HepG2 (cell line): ENCODE data around the gene ERCC4. TPM values are rescaled to one million over a fixed set of nuclear protein-coding genes. Genes with fewer than 3 reads are reported as not detected.

Source experiments
- ATAC-seq: fragments of 200-7000 bp; cut with Tn5 transposase; 3 replicates; pipeline ENCODE4 v1.9.1; 2020; ENCODE audit warnings: mild to moderate bottlenecking, moderate library complexity
- BruUV-seq: library from RNA; stranded (reverse); fragments of 400-500 nt; replicated peaks from 2 replicates; lab custom pipeline; 2021; lab: Mats Ljungman, UMichigan
- CTCF ChIA-PET: fragments of 300-600 bp; formaldehyde crosslinking; extraction: SDS; loops from one replicate; lab custom pipeline; 2021; ENCODE audit warnings: low total read pairs, inconsistent platforms, low intra/inter-chr PET ratio; lab: Yijun Ruan, JAX
- POLR2A ChIA-PET: fragments of 350-600 bp; sonication (Branson Sonifier 250); formaldehyde crosslinking; loops from one replicate; lab custom pipeline; 2020; ENCODE audit warnings: antibody characterized with exemption, inconsistent platforms; lab: Yijun Ruan, JAX
- DNase-seq: peaks from one replicate; pipeline ENCODE4 v3.0.0-alpha.2; 2015; ENCODE audit warnings: low spot score
- FAIRE-seq: peaks from 3 replicates; lab custom pipeline; 2011; peaks lifted over from hg19 to GRCh38; lab: Jason Lieb, UNC
- H2AFZ ChIP-seq: one replicate; pipeline ENCODE4 v1.6.1; 2011; ENCODE audit warnings: low read length, inconsistent platforms
- H3K27ac ChIP-seq: fragments of 300-600 bp; 3 replicates; pipeline ENCODE4 v1.8.0; 2011; ENCODE audit warnings: mixed run types, mild to moderate bottlenecking, mixed read lengths, low read length, inconsistent platforms; ENCODE audit not compliant: insufficient read depth; ENCODE audit errors: extremely low read length
- H3K27me3 ChIP-seq, 2 experiments: fragments of 200-600 bp in 1 of 2; 2 replicates in 1 of 2; 3 replicates in 1 of 2; pipeline versions ENCODE4 v1.6.0 to v1.8.0; 2011; ENCODE audit warnings: low read length in 2 of 2, mild to moderate bottlenecking in 2 of 2, moderate library complexity in 2 of 2, inconsistent platforms in 1 of 2; ENCODE audit not compliant: insufficient read depth in 2 of 2, control insufficient read depth in 1 of 2
- H3K36me3 ChIP-seq, 2 experiments: fragments of 200-600 bp in 1 of 2; replicated peaks in 1 of 2; 2 replicates in 1 of 2; 3 replicates in 1 of 2; pipeline versions ENCODE4 v1.5.1 to v1.8.0; 2011; ENCODE audit warnings: low read length in 2 of 2, inconsistent platforms in 1 of 2; ENCODE audit not compliant: insufficient read depth in 2 of 2, control insufficient read depth in 1 of 2
- H3K4me1 ChIP-seq: 2 replicates; pipeline ENCODE4 v1.5.1; 2012; ENCODE audit warnings: low read length, inconsistent platforms; ENCODE audit not compliant: insufficient read depth
- H3K4me2 ChIP-seq: 2 replicates; pipeline ENCODE4 v1.6.0; 2011; ENCODE audit warnings: low read depth, low read length, inconsistent platforms
- H3K4me3 ChIP-seq, 3 experiments: fragments of 200-600 bp in 1 of 3; sonication (generic), shearing (Covaris generic) in 1 of 3; replicated peaks in 1 of 3; 2 replicates each; pipeline ENCODE4 v1.5.1; 2011 to 2016; ENCODE audit warnings: low read length in 3 of 3, inconsistent platforms in 2 of 3, low read depth in 2 of 3, mild to moderate bottlenecking in 2 of 3, control low read depth in 1 of 3, mixed read lengths in 1 of 3; ENCODE audit not compliant: insufficient read depth in 1 of 3
- H3K79me2 ChIP-seq: one replicate; pipeline ENCODE4 v1.6.1; 2011; ENCODE audit warnings: low read length, inconsistent platforms; ENCODE audit not compliant: insufficient read depth
- H3K9ac ChIP-seq: 2 replicates; pipeline ENCODE4 v1.6.0; 2011; ENCODE audit warnings: mild to moderate bottlenecking, low read depth, low read length, inconsistent platforms; ENCODE audit not compliant: insufficient read depth
- H3K9me3 ChIP-seq: 2 replicates; pipeline ENCODE4 v1.5.1; 2012; ENCODE audit warnings: mild to moderate bottlenecking, low read length
- H4K20me1 ChIP-seq: 2 replicates; pipeline ENCODE4 v1.6.0; 2011; ENCODE audit warnings: inconsistent platforms, mild to moderate bottlenecking, low read length, moderate library complexity; ENCODE audit not compliant: insufficient read depth
- BHLHE40 ChIP-seq: IDR thresholded peaks from 2 replicates; pipeline ENCODE4 v1.6.1; 2011; ENCODE audit warnings: low read length, improper control_type of control experiment
- DPF2 ChIP-seq: sonication (generic); formaldehyde crosslinking; IDR thresholded peaks from 2 replicates; pipeline ENCODE4 v1.4.0; 2020; ENCODE audit warnings: mild to moderate bottlenecking, low read depth, missing genetic modification reagents, borderline replicate concordance
- ERF ChIP-seq: IDR thresholded peaks from 2 replicates; pipeline ENCODE4 v1.6.1; 2018; ENCODE audit warnings: missing biosample characterization, missing genetic modification reagents
- KDM1A ChIP-seq: IDR thresholded peaks from 2 replicates; pipeline ENCODE4 v1.6.1; 2016; ENCODE audit warnings: missing compliant biosample characterization
- MAZ ChIP-seq, 2 experiments: sonication (generic) in 1 of 2; formaldehyde crosslinking in 1 of 2; IDR thresholded peaks; 2 replicates each; pipeline versions ENCODE4 v1.5.0 to v1.6.1; 2012 to 2020; ENCODE audit warnings: low read depth in 2 of 2, mild to moderate bottlenecking in 2 of 2, borderline replicate concordance in 1 of 2, improper control_type of control experiment in 1 of 2, low read length in 1 of 2, missing genetic modification reagents in 1 of 2, moderate library complexity in 1 of 2
- MED8 ChIP-seq: sonication (generic); formaldehyde crosslinking; IDR thresholded peaks from 2 replicates; pipeline ENCODE4 v1.8.1; 2023; ENCODE audit warnings: mild to moderate bottlenecking, missing genetic modification reagents; ENCODE audit not compliant: insufficient replicate concordance
- NCOA1 ChIP-seq: sonication (generic); formaldehyde crosslinking; IDR thresholded peaks from 2 replicates; pipeline ENCODE4 v1.9.0; 2021; ENCODE audit warnings: missing genetic modification reagents
- SRSF9 ChIP-seq: fragments of 200-400 bp; formaldehyde crosslinking; IDR thresholded peaks from 2 replicates; pipeline ENCODE4 v1.6.1; 2018; ENCODE audit warnings: borderline replicate concordance, mild to moderate bottlenecking, low read depth, low read length; ENCODE audit not compliant: insufficient read depth, poor library complexity, severe bottlenecking
- ZNF230 ChIP-seq: sonication (generic); formaldehyde crosslinking; IDR thresholded peaks from 2 replicates; pipeline ENCODE4 v1.4.0; 2020; ENCODE audit warnings: mild to moderate bottlenecking, missing genetic modification reagents
- ZNF33A ChIP-seq: sonication (generic); formaldehyde crosslinking; IDR thresholded peaks from 2 replicates; pipeline ENCODE4 v1.5.1; 2020; ENCODE audit warnings: missing genetic modification reagents, mild to moderate bottlenecking, moderate library complexity, borderline replicate concordance
- WGBS: methylation state at CpG from one replicate; pipeline ENCODE4 v1.1.6; 2017; ENCODE audit warnings: low lambda C conversion rate; 5-methylcytosine and 5-hydroxymethylcytosine counted together
- in situ Hi-C: cut with HindIII; loops from 2 replicates; pipeline ENCODE4 v1.10.0; 2017; ENCODE audit warnings: low pct_unique_long_range_greater_than_20kb; ENCODE audit not compliant: extremely low pct_ligation_motif_present
- intact Hi-C: fragments of 100-400 bp; cut with micrococcal nuclease; formaldehyde crosslinking; loops from one replicate; pipeline ENCODE4 v1.10.0; 2022; ENCODE audit not compliant: unreplicated experiment
- polyA plus RNA-seq, 8 experiments: library from polyadenylated mRNA; depleted of rRNA in 3 of 8; stranded (reverse) in 7 of 8; unstranded in 1 of 8; fragments of >200 nt; fragmentation: Illumina TruSeq in 4 of 8; extraction: Trizol in 4 of 8; gene quantifications; 2 replicates each; pipeline versions ENCODE4 v1.2.1 to v1.2.3, GENCODE V29; 2011 to 2016; ENCODE audit warnings: low read depth in 4 of 8, missing spikeins in 1 of 8, mixed read lengths in 1 of 8; ENCODE audit not compliant: insufficient read depth in 1 of 8
- total RNA-seq, 5 experiments: library from RNA; depleted of rRNA; stranded (reverse); fragments of >200 nt; fragmentation: Illumina TruSeq; extraction: Trizol; gene quantifications; 2 replicates each; pipeline ENCODE4 v1.2.3, GENCODE V29; 2016; ENCODE audit warnings: low read depth in 1 of 5
- TF ChIP-seq, protein P1 (sequence below): sonication (generic); formaldehyde crosslinking; IDR thresholded peaks from 2 replicates; pipeline ENCODE4 v1.4.0; 2020; ENCODE audit warnings: missing genetic modification reagents, borderline replicate concordance
- TF ChIP-seq, protein P2 (sequence below): sonication (generic); formaldehyde crosslinking; IDR thresholded peaks from 2 replicates; pipeline ENCODE4 v1.5.0; 2020; ENCODE audit warnings: missing genetic modification reagents, mild to moderate bottlenecking, borderline replicate concordance

The ERCC4 gene
- total and polyA plus RNA-seq, 2 of the 13 experiments (the other 11 are each of a cell fraction or from before 2014, with no cell fraction given): 5.4 to 15.2 TPM

DNA sequence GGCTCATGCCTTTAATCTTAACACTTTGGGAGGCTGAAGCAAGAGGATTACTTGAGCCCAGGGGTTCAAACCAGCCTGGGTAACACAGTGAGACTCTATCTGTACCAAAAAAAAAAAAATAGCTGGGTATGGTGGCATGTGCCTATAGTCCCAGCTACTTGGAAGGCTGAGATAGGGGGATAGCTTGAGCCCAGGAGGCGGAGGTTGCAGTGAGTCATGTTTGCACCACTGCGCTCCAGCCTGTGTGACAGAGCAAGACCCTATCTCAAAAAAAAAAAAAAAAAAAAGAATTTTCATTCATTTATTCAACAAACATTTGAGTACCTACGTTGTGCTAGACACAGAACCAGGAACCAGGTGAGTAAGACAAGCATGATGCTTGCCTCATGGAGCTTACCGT is 77.6 kb downstream of the ERCC4 start:
- POLR2A ChIA-PET: interaction anchor here (0.7 kb wide), 1 partner anchor 86 kb away, joined by 4 read pairs; no protein-coding TSS in a partner anchor
- in situ Hi-C loops (no loop called here), intact Hi-C loops (no loop called here)
- Histone ChIP-seq H3K9me3 (no peaks in the 10 kb centered on the region), H3K4me2 (peak overlapping the region; percentile 80), H3K4me1 (peaks cover 49% of the 10 kb centered on the region), H4K20me1 (no peaks in the 10 kb centered on the region), H3K36me3 (no peaks in the 10 kb centered on the region), H2AFZ (peak overlapping the region; percentile 81), H3K27ac (no peak overlapping the region), H3K27me3 (peaks cover 0 to 29% of the 10 kb centered on the region in 2 experiments; a peak in 4 of 5 replicates), H3K9ac (0 out of 2 replicates have a peak overlapping the region, but pooled peaks have one; percentile 10), H3K79me2 (no peaks in the 10 kb centered on the region), H3K4me3 (peak overlapping the region in 1 of 3 experiments; percentile 27; a peak in 1 of 6 replicates)
- no peak for TF ChIP-seq DPF2 (CRISPR knock-in tag)
- TF ChIP-seq SRSF9: no peak
- TF ChIP-seq, protein P1, sequence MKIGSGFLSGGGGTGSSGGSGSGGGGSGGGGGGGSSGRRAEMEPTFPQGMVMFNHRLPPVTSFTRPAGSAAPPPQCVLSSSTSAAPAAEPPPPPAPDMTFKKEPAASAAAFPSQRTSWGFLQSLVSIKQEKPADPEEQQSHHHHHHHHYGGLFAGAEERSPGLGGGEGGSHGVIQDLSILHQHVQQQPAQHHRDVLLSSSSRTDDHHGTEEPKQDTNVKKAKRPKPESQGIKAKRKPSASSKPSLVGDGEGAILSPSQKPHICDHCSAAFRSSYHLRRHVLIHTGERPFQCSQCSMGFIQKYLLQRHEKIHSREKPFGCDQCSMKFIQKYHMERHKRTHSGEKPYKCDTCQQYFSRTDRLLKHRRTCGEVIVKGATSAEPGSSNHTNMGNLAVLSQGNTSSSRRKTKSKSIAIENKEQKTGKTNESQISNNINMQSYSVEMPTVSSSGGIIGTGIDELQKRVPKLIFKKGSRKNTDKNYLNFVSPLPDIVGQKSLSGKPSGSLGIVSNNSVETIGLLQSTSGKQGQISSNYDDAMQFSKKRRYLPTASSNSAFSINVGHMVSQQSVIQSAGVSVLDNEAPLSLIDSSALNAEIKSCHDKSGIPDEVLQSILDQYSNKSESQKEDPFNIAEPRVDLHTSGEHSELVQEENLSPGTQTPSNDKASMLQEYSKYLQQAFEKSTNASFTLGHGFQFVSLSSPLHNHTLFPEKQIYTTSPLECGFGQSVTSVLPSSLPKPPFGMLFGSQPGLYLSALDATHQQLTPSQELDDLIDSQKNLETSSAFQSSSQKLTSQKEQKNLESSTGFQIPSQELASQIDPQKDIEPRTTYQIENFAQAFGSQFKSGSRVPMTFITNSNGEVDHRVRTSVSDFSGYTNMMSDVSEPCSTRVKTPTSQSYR: no peak
- TF ChIP-seq MED8 (CRISPR knock-in tag): no peak
- no peak for TF ChIP-seq NCOA1
- TF ChIP-seq MAZ (IDR thresholded peaks at IDR 0.05; ENCODE audit: borderline replicate concordance, low read depth, low read length): no peak
- TF ChIP-seq MAZ (CRISPR knock-in tag; IDR thresholded peaks at IDR 0.05; ENCODE audit: low read depth): 0 out of 2 replicates have a peak, but pooled peaks have one; percentile 28
- TF ChIP-seq, protein P2, sequence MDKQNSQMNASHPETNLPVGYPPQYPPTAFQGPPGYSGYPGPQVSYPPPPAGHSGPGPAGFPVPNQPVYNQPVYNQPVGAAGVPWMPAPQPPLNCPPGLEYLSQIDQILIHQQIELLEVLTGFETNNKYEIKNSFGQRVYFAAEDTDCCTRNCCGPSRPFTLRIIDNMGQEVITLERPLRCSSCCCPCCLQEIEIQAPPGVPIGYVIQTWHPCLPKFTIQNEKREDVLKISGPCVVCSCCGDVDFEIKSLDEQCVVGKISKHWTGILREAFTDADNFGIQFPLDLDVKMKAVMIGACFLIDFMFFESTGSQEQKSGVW: no peak
- no peak for TF ChIP-seq KDM1A (CRISPR knock-in tag)
- 0 out of 2 replicates have a peak, but pooled peaks have one; percentile 1 for TF ChIP-seq ERF
- no peak for TF ChIP-seq ZNF33A
- TF ChIP-seq ZNF230 (CRISPR knock-in tag): no peak
- no peak for TF ChIP-seq BHLHE40
- BruUV-seq: no TSS peak
- CTCF ChIA-PET: no interaction called here
- 43% methylated on average over 4 of the region's 4 CpGs for WGBS
- ATAC-seq (no peak), DNase-seq (no peak), FAIRE-seq (no peak)
